Measurements from ENCODE around the gene GAS2.
A peak's percentile ranks its signal among the peaks of the same experiment; 100 is the strongest.

GAS2 gene

DNA sequence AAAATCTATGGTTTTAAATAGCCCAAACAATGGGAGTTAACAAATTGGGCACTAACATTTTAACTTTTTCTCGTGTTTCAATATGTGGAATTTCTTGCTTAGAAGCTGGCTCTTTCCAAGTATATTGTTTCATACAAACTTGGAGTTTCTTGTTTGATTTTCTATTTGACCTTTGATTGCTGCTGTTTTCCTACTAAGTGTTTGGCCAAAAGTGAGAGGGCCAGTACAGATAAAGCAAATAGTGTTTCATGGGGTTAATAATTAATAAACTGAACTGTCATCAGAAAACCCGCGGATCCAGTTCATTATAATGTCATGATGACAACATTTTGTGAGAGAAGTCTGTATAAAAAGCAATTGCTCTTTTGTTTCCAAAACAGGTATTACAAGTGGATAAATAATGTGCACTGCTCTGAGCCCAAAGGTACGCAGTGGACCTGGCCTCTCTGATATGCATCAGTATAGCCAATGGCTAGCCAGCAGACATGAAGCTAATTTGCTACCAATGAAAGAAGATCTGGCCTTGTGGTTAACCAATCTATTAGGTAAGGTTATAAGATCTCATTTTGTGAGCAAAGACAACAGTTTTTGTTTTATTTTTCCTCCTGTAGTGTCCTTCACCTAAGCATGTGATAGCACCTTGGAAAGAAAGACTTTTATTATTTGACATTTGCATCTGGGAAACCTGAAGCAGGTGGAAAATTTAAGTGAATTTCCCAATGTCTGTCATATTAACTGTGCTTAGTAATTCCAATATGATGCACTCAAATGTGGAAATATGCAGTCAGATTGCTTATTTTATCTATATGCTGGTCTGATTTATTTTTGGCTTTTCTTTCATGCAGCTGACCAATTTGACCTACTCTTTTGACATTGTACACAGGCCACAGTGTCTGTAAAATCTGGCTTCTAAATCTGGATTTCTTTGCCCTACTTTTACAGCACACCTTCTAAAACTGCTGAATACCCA is 8.3 kb downstream of the GAS2 start:
- no peak for DNase-seq

- DNase-seq, result no peak
These were observed 10.9 kb downstream of the GAS2 start for GRCh38 chr11:22677153-22677903.

DNA sequence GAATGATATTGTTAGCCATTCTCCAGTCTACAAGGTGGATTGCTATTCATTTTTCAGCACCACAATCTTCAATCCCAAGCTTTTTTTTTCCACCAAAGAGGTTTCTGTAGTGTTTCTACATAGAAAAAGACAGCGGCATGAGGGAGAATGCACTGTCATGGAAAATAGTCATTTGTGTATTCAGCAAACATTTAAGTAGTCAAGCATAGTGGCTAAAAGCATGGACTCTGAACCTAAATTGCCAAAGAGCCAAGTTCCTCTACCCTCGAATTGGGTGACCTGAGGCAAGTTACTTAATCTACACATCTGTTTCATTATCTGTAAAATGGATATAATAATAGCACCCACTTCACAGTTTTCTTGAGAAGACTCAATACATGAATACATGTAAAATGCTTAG is 14.2 kb downstream of the GAS2 start:
- no peak for DNase-seq

GRCh38 chr11:22681281-22681812 is 14.9 kb downstream of the GAS2 start:
- no peak for DNase-seq

- no peak for DNase-seq
These were observed 17.7 kb downstream of the GAS2 start for GRCh38 chr11:22684082-22684481.

DNA sequence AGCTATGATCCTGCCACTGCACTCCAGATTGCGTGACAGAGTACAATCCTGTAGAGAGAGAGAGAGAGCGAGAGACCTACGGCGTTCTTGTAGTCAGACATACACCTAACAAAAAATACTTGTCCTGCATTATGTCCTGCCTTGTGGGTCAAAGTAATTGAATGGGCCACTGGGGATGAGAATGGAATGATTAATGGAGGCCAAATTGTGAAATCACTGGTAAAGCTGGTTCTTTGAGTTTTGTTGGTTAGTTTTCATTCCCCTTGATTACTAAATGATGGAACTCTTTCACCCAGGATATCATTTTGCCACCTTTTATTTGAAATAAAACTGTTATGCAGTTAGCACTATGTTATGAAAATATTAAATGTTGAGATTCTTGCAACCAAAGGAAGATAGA is 18.7 kb downstream of the GAS2 start:
- no peak for DNase-seq

GRCh38 chr11:22688914-22689313 is 22.5 kb downstream of the GAS2 start:
- DNase-seq, result no peak

- no peak for DNase-seq
These were observed 23.8 kb downstream of the GAS2 start for GRCh38 chr11:22690257-22690656.

- DNase-seq, result no peak
These were observed 24.5 kb downstream of the GAS2 start for GRCh38 chr11:22690871-22691270.

GRCh38 chr11:22699388-22699787 is 33.0 kb downstream of the GAS2 start:
- no peak for DNase-seq

GRCh38 chr11:22702031-22702430 is 35.6 kb downstream of the GAS2 start:
- no peak for DNase-seq

- peak; percentile 13 for DNase-seq
These were observed 36.6 kb downstream of the GAS2 start for GRCh38 chr11:22703040-22703439.

- DNase-seq, result no peak
These were observed 37.2 kb downstream of the GAS2 start for GRCh38 chr11:22703591-22703990.

GRCh38 chr11:22707119-22707899 is 40.9 kb downstream of the GAS2 start:
- DNase-seq, result no peak

- no peak for DNase-seq
These were observed 44.8 kb downstream of the GAS2 start for GRCh38 chr11:22711071-22711770.

DNA sequence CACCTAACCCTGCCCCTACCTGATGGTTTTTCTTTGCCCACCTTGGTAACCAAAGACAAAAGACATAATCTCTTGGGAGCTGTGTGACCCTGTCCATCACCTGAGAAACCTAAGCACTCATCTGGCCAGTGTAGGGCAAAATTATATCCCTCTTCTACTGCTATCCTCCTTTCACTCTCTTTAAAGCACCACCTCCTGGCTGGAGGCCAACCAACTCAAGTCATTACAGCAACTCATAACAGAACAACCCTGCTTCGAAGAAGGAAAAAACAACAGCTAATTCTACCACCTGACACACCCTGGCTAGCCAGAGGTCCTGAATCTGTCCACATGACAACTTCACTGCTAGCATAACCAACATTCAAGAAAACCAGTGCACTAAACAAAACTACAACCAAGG is 45.5 kb downstream of the GAS2 start:
- DNase-seq, result no peak

DNA sequence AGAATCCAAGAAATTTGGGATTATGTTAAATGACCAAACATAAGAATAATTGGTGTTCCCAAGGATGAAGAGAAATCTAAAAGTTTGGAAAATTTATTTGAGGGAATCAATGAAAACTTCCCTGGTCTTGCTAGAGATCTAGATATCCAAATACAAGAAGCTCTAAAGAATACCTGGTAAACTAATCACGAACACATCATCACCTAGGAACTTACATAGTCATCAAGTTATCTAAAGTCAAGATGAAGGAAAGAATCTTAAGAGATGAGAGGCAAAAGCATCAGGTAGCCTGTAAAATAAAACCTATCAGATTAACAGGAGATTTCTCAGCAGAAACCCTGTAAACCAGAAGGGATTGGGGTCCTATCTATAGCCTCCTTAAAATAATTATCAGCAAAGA is 46.9 kb downstream of the GAS2 start:
- DNase-seq, result no peak

- DNase-seq, result no peak
These were observed 49.6 kb downstream of the GAS2 start for GRCh38 chr11:22715971-22716370.

DNA sequence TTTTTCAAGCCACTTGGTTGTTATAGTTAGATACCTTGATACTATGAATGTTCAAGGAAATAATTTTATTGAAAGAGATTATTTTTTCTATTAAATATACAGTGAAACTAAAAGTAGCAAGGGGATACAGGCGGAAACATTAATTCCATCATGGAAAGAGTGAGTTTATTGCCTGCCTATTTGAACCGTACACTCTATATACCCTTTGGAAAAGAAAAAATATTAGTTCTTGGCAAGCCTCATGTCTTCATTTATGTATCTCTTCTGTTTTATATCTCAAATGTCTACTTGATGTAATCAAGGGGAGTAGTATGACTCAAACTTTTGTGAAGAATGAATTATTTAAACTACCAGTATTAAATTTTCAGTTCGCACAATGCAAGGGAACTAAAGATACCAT is 54.0 kb downstream of the GAS2 start:
- DNase-seq, result no peak

DNA sequence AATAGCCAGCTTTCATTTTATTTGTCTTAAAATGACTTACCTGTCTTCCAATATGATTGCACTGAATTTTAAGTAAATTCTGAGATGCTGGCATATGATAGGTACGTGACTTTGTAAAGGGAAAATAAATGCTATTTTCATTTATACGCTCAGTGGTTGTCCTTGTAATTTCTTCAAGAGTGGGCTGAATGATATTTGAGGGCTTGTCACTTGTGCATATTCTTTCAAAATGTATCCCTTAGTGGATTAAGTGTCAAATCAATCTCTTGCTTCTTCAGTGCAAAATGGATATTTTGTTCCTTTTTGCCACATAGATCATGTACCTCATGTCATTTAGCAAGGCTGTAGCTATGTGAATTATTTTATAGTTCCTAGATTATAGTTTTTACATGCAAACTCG is 56.9 kb downstream of the GAS2 start:
- no peak for DNase-seq

- no peak for DNase-seq
These were observed 58.7 kb downstream of the GAS2 start for GRCh38 chr11:22725079-22725478.

Data from 8988T (cell line).